H1 (cell line): ENCODE data around the gene ARID5B. TPM values are rescaled to one million over a fixed set of nuclear protein-coding genes. Genes with fewer than 3 reads are reported as not detected.

Source experiments
- RFX5 ChIP-seq: IDR thresholded peaks from 2 replicates; pipeline ENCODE4 v1.6.1; 2011; ENCODE audit warnings: low read depth, low read length, improper control_type of control experiment, borderline replicate concordance
- YY1 ChIP-seq: IDR thresholded peaks from 2 replicates; pipeline ENCODE4 v1.6.1; 2011; ENCODE audit warnings: low read depth, mild to moderate bottlenecking, low read length
- polyA plus RNA-seq, 7 experiments: library from polyadenylated mRNA; depleted of rRNA in 3 of 7; stranded (reverse) in 5 of 7; unstranded in 2 of 7; fragments of >200 nt in 5 of 7; fragments of 200-250 nt in 2 of 7; gene quantifications; 1 replicate in 5 of 7; 2 replicates in 1 of 7; 4 replicates in 1 of 7; pipeline versions ENCODE4 v1.2.1 to v1.2.3, GENCODE V29; 2011 to 2013; ENCODE audit warnings: missing spikeins in 2 of 7, mixed read lengths in 2 of 7
- total RNA-seq: library from RNA; stranded (reverse); fragmentation: NEBNext Ultra II Directional; extraction: Animal tissue kit (Norgen Biotek cat#: 25700); gene quantifications from 2 replicates; pipeline ENCODE4 v1.2.1, GENCODE V29; 2021
- TF ChIP-seq, protein P1 (sequence below): IDR thresholded peaks from 2 replicates; pipeline ENCODE4 v1.6.1; 2012; ENCODE audit warnings: inconsistent platforms

ARID5B gene
- total and polyA plus RNA-seq, 2 of the 8 experiments (the other 6 are each of a cell fraction or from before 2014, with no cell fraction given), result 0.21 to 1.1 TPM

DNA sequence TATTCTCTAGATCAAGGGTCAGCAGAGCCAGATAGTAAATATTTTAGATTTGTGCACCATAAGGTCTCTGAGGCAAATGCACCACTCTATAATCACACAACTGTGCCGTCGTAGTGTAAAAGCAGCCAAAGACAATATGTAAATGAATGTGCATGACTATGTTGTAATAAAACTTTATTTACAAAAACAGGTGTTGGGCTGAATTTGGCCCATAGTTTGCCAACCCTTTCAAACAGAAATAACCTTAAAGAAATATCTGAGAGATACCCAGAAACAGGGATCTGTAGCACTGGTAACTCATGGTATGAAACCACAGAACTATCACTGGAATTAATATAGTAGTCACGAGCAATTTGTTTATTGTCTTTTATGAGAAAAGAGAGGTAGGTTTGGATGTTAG, 86.0 kb downstream of the ARID5B start (continued):
- TF ChIP-seq, protein P1, sequence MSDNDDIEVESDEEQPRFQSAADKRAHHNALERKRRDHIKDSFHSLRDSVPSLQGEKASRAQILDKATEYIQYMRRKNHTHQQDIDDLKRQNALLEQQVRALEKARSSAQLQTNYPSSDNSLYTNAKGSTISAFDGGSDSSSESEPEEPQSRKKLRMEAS, result no peak
- TF ChIP-seq RFX5 (no peak), YY1 (no peak)
